ENCODE data around the gene CCDC88B.
"Not testable (repeated sequence)": the region's sequence is repeated elsewhere in the genome, so short reads cannot be mapped to it uniquely, and the experiment has no call there.

CCDC88B gene

DNA sequence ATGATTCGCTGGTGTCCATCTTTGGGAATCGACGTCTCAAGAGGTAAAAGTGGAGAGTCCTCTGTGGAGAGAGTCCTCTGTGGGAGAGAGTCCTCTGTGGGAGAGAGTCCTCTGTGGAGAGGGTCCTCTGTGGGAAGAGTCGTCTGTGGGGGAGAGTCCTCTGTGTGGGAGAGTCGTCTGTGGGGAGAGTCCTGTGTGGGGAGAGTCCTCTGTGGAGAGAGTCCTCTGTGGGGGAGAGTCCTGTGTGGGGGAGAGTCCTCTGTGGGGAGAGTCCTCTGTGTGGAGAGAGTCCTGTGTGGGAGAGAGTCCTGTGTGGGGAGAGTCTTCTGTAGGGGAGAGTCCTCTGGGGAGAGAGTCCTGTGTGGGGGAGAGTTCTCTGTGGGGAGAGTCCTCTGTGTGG is 19.0 kb upstream of the CCDC88B start:
- DNase-seq, result no peak

DNA sequence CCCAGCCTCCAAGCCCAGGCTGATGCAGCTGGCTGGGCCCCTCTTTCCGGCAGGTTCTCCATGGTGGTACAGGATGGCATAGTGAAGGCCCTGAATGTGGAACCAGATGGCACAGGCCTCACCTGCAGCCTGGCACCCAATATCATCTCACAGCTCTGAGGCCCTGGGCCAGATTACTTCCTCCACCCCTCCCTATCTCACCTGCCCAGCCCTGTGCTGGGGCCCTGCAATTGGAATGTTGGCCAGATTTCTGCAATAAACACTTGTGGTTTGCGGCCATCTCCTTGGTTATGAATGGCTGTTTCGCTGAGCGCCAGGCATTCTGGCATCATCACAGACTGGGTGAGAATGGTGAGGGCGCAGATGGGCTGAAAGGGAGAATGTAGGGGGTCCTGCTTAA is 18.5 kb upstream of the CCDC88B start:
- DNase-seq, result no peak

DNA sequence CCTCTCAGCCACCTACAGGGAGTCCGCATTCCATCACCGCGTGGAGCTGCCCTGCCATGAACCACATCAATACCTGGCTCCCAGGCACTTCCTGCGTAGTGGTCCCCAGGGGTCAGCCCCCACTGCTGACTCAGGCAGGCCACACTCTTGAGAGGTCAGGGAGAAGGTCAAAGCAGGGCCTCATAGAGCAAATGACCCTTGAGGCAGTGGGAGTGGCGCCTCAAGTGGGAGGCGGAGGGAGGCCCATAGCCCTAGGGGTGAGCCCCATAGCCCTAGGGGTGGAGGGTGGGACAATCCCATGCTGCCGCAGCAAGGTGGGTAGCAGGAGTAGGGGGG is 17.1 kb upstream of the CCDC88B start:
- DNase-seq, result no peak

DNA sequence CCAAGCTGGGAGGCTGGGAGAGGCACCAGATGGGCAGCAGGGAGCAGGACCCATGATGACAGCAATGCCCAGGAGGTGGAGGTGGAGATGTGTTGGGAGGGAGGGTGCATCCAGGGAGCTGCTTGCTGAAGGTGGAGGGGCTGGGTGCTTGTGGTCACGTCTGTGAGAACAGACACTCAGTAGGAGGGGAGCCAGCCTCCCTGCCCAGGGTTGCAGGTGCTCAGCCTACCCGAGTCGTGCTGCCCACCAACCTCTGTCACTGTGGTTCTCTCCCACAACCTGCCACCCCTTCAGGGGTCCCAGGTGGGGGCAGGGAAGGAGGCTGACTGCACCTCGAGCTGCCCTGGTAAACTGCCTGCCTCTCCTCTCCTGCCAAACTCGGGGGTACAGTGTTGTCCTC is 16.6 kb upstream of the CCDC88B start:
- no peak for DNase-seq

DNA sequence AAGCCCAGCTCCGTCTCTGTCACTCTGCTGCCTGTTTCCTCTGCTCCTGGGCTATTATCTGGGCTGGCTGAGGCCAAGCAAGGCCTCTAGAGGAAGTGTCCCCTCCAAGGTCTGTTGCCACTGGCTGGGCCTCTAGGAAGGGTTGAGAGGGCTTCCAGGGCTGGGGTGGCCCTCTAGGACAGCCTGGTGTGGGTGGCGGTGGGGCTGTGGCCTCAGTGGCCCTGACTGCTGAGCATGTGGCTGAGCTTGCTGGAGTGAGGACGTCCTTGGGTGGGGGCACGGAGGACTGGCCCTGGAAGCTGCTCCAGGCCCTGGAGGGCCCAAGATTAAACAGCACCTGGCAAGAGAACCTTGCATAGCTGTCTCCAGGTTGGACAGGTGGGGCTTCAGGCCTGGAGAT is 16.0 kb upstream of the CCDC88B start:
- not testable (repeated sequence) for DNase-seq

DNA sequence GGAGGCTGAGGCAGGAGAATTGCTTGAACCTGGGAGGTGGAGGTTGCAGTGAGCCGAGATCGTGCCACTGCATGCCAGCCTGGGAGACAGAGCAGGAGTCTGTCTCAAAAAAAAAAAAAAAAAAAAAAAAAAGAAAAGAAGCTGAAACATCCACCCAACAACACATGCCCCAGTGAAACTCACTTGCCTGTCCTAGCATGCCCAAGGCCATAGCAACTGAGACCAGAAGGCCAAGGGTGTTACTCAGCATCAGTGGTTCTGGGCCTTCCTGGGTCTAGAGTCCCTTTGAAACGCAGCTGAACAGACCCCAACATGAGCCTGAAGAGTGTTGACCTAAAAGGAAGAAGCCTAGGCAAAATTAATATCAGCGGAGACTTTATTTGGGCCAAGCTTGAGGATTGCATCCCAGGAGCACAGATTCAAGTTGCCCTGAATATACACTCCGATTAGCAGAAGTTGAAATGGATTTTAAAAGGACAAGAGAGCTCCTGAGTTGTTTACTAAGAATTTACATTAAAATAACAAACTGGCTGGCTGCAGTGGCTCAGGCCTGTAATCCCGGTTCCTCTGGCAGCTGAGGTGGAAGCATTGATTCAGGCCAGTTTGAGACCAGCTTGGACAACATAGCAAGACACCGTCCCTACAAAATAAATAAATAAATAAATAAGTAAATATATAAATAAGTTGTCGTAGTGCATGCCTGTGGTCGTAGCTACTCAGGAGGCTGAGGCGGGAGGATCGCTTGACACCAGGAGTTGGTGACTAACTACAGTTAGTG is 15.1 kb upstream of the CCDC88B start:
- DNase-seq, result no peak

DNA sequence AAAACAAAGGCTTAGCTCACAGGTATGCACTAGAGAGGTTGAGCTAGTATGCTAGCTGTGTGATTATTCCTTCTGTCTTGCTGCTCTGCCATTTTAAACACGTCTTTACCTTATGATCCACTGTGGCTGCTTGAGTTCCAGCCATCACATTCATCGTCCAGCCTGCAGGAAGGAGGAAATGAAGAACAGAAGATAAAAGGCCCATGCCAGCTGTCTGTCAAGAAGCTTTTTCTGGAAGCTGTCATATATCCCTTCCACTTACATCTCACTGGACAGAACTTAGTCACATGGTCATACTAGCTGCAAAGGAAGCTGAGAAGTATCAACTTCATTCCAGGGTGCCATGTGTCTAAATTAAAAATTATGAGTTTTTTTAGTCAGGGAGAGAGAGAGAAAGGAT is 12.6 kb upstream of the CCDC88B start:
- DNase-seq, result no peak

DNA sequence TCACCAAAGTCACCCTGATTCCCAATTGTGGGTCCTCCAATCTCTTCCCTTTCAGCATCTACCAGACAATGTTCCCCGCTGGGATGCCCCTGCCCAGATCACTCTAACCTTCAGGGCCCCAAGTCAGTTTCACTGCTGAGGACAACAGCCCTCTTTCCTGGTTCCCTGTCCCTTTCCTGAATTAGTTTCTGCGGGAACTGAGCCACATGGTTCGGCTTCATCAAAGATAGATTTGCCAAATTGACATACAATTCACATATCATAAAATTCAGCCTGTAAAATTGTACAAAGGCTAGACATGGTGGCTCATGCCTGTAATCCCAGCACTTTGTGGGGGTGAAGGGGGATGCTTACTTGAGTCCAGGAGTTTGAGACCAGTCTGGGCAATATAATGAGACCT is 12.0 kb upstream of the CCDC88B start:
- DNase-seq, result no peak

DNA sequence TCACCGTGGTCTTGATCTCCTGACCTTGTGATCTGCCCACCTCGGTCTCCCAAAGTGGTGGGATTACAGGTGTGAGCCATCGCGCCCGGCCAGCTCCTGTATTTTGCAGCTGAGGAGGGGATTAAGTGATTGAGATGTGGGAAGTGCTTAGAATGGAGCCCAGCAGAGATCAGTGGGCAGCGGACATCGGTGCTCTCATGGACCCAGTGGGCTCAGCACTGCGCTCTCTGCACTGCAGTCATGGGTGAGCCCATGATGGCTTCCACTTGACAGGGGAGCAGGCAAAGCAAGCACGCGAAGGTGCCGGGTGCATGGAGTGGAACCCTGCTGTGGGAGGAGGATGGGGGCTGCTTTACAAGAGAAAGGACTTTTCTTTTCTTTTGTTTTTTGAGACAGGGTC is 9.1 kb upstream of the CCDC88B start:
- DNase-seq, result no peak

DNA sequence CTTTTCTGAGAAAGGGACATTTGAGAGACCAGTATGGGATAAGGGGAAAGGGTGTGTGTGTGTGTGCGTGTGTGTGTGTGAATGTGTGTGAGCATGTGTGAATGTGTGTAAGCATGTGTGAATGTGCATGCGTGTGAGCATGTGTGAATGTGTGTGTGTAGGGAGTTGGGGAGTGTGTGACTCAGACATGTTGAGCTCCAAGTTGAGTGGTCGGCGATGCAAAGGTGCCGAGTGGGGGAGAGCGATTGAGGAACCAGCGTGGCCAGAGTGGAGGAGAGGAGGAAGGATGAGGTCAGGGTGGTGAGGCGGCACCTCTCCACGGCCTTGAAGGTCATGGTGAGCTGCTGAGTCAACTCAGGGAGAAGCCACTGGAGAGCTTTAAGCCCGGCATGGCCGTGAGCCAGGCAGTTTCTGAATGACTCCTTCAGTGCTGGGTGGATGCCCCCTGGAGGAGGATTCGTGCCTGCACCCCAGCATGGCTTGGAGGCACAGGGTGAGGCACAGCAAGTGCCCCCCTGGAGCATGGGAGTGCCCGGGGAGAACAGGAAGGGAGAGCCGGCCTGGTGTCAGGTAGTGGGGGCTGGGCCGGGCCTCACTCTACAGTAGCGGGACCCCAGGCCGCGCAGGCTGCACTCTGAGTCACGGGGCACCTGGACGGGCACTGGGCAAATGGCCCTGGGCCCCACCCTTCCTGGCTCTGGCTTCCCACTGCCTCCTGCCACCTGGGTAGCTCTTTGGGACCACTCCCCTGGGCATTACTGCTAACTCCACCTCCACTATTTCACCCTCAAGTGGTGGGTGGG is 8.2 kb upstream of the CCDC88B start:
- DNase-seq, result peak; percentile 48

DNA sequence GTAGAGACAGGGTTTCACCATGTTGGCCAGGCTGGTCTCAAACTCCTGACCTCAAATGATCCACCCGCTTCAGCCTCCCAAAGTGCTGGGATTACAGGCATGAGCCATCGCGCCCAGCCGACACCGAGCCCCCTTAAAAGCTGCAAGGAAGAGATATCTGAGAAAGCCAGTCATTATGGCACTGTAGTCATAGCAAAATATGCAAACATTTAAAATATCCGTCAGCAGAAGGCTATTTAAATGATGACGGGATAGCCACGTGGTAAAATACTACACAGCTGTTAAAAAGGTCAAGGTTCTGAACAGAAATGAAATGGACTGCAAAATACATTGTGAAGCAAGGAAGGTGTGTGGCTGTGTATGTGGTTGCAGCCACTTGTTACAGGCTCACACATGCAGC is 6.4 kb upstream of the CCDC88B start:
- DNase-seq, result no peak

DNA sequence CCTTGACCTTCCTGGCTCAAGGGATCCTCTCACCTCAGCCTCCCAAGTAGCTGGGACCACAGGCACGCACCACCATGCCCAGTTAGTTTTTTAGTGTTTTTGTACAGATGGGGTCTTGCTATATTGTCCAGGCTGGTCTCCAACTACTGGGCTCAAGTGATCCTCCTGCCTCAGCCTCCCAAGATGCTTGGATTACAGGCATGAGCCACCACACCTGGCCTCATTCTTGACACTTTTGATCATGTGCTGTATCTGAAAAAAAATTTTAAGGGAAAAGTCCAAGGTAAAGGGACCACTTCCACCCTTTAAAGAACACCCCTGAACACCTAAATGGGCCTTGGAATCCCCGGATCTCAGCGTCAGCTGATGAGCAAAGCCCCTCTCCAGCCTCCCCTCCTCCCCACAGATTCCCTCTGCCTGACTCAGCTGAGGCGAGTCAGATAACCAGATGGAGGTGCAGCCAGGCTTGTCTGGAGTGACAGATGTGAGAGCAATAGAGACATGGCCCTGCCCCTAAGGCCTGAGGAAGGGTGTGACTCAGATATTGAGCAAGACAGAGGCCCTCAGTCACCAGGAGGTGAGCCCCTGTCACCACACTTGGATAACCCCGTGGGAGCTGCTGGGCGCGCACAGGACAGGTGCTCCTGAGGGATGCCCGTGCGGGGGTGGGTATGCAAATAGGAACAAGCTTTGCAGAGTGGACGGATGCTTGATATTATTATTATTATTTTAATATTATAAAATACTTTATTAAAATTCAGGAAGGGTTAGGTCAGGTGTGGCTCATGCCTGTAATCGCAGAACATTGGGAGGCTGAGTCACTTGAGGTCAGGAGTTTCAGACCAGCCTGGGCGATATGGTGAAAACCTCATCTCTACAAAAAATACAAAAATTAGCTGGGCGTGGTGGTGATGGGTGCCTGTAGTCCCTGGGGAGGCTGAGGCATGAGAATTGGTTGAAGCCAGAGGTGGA is 5.0 kb upstream of the CCDC88B start:
- peak; percentile 72 for DNase-seq

DNA sequence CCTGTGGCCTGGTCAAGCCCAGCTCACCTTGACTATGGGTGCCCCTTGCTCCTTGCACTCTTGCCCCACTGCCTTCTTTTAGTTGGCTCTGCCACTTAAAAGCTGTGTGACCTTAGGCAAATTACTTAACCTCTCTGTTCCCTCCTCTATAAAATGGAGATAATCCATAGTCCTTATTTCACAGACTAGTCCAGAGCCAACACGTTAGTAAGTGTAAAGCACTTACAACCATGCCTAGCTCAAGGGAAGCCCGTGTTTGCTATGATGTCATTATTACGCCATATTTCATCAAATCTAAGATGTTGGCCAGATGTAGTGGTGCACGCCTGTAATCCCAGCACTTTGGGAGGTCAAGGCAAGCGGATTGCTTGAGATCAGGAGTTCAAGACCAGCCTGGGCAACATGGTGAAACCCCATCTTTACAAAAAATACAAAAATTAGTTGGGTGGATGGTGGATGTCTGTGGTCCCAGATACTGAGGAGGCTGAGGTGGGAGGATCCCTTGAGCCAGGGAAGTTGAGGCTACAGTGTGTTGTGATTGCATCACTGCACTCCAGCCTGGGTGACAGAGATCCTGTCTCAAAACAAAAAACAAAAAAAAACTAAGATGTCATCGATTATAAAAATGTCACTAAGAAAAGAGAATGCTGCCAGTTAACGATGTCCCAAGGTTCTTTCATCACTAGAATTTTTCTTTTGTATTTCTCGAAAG is 2.3 kb upstream of the CCDC88B start:
- no peak for DNase-seq

DNA sequence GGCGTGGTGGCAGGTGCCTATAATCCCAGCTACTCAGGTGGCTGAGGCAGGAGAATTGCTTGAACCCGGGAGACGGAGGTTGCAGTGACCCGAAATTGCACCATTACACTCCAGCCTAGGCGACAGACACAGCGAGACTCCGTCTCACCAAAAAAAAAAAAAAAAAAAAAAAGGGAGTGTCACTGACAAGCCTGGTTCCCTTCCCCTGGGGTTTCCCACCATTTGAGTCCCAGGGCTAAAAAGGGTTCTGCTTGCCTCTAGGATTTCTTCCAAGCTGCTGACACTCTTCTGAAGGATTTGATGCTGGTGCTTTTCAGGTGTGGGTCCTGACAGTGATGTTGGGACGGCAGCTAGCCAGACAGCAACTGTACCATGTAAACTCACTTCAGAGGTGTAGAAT is 1.3 kb upstream of the CCDC88B start:
- DNase-seq, result no peak

DNA sequence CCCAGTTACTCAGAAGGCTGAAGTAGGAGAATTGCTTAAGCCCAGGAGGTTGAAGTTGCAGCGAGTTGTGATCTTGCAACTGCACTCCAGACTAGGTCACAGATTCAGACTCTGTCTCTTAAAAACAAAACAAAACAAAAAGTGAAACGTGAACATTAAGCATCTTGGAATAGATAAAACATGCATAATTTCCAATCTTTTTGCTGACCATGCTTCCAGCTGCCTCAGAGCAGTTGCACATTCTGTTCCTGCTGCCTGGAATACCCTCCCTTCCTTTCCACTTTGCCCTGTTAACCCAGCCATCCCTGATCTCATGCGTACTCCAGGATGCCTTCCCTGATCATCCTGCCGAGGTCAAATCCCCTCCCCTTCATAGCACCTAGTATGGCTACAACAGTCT is 718 bp upstream of the CCDC88B start:
- DNase-seq, result no peak

DNA sequence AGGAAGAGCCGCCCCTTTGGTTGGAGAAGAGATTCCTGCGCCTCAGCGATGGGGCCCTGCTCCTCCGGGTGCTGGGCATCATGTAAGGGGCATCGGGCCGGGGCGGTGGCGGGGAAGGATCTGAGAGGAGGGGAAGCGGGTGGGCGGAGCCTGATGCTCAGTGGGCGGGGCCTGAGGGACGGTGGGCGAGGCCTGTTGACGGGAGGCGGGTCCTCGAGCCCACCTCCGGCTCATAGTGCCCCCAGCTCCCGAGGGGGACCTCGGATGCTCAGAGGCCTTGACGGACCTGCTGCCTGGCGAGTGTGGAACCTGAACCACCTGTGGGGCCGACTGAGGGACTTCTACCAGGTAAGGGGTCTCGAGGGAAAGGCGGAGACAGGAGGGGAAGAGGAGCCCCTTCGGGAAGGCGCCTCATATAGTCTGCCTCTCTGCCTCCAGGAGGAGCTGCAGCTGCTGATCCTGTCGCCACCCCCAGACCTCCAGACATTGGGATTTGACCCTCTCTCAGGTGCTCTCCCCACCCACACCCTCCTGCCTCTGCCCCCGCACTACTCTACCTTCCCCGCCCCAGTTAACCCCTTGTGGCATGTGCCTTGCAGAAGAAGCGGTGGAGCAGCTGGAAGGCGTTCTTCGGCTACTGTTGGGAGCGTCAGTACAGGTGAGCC is 799 bp downstream of the CCDC88B start:
- no peak for DNase-seq

DNA sequence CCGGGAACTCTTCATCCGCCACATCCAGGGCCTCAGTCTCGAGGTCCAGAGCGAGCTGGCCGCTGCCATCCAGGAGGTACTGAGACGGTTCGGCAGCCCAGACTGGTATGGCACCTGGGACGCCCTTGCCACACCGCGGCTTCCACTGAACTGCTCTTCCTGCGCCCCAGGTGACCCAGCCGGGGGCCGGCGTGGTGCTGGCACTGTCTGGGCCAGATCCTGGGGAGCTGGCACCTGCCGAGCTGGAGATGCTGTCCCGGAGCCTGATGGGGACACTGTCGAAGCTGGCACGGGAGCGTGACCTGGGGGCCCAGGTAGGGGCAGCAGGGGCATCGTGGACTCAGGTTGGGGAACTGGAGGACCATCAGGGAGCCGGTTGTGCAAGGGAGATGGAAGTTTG is 1.4 kb downstream of the CCDC88B start:
- DNase-seq, result no peak

DNA sequence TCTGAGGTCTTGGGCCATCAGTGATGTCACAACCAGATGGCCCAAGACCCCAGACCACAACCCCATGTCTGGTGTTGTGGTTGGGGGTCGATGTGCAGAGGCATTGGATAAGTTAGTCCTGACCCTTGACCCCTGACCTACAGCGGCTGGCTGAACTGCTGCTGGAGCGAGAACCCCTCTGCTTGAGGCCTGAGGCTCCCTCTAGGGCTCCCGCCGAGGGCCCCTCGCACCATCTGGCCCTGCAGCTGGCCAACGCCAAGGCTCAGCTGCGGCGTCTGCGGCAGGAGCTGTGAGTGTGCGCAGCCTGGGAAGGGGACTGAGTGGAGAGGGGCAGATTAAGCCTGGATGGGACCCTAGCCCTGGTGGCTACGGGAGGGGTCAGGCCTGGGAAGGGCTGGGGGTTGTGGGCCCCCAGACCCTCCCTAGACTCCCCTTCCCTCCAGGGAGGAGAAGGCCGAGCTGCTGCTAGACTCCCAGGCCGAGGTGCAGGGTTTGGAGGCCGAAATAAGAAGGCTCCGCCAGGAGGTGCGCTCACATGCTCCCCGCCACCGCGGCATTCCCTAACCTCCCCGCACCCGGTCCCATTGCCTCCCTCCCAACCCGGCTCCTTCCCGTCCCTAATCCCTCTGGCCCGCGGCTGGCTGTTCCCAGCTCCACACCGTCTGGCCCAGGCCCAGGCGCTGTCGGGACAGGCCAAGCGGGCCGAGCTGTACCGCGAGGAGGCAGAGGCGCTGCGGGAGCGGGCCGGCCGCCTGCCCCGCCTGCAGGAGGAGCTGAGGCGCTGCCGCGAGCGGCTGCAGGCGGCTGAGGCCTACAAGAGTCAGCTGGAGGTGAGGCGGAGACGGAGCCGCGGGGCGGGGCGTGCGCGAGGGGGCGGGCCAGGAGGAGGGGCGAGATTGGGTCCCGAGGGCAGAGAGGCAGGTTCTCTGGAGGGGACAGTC is 2.1 kb downstream of the CCDC88B start:
- peak; percentile 70 for DNase-seq

DNA sequence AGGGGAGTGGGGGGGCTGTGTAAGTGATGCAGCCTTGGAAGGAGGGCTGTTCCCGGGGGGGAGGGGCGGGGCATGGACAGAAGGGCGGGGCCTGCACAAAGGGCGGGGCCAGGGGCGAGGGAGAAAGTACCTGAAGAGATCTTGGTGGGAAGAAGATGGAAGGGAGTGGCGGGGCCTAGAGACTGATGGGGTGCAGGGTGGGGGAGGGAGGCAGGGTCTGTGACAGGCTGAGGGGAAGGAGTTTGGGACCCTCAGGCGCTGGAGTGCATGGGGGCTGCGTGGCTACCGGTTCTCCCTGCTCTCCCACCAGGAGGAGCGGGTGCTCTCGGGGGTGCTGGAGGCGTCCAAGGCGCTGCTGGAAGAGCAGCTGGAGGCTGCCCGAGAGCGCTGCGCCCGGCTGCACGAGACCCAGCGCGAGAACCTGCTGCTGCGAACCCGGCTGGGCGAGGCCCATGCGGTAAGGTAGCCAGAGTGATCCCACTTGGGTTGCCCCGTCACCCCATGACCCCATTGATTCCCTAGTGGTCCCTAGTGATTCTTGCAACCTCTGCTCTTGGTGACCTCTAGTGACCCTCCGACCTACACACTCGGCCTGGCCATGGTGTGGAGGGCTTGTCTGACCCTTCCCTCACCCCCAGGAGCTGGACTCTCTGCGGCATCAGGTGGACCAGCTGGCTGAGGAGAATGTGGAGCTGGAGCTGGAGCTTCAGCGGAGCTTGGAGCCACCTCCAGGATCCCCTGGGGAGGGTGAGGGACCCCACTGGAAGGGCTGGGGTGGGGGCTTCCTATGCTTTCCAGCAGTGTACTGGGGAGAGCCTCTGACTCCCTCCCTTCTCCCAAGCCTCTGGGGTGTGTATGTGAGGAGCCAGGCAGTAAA is 3.1 kb downstream of the CCDC88B start:
- no peak for DNase-seq
